Tibial nerve (tissue), 4 donors: ENCODE results near the gene EPN1. TPM values are rescaled to one million over a fixed set of nuclear protein-coding genes. Genes with fewer than 3 reads are reported as not detected.

Source experiments
- DNase-seq, 2 donors: peaks; one replicate each; pipeline ENCODE4 v3.0.0-alpha.2; 2019; ENCODE audit warnings: low spot score in 2 of 2
- H3K27ac ChIP-seq, 4 donors: fragments of 200-600 bp; sonication (generic) in 3 of 4; one replicate each; pipeline ENCODE4 v1.5.1; 2017 to 2019; ENCODE audit warnings: mild to moderate bottlenecking in 1 of 4
- H3K27me3 ChIP-seq, 2 donors: fragments of 200-600 bp; sonication (generic) in 1 of 2; one replicate each; pipeline versions ENCODE4 v1.5.1 to v1.6.0; 2017 to 2019
- H3K36me3 ChIP-seq, 3 donors: fragments of 200-600 bp; sonication (generic); one replicate each; pipeline ENCODE4 v1.5.1; 2018 to 2019
- H3K4me1 ChIP-seq, 4 donors: fragments of 200-600 bp; sonication (generic) in 3 of 4; one replicate each; pipeline ENCODE4 v1.5.1; 2017 to 2019
- H3K4me3 ChIP-seq, 4 donors: fragments of 200-600 bp; sonication (generic) in 3 of 4; one replicate each; pipeline ENCODE4 v1.5.1; 2017 to 2019; ENCODE audit warnings: mild to moderate bottlenecking in 1 of 4, moderate library complexity in 1 of 4
- H3K9me3 ChIP-seq, 4 donors: fragments of 200-600 bp; sonication (generic) in 3 of 4; one replicate each; pipeline ENCODE4 v1.5.1; 2017 to 2019
- CTCF ChIP-seq, 5 experiments: fragments of 200-600 bp in 3 of 5; fragments of 450-650 bp in 2 of 5; sonication (generic) in 3 of 5; IDR thresholded peaks; one replicate each; pipeline ENCODE4 v1.5.1; 2016 to 2019; ENCODE audit warnings: antibody characterized with exemption in 5 of 5, mild to moderate bottlenecking in 3 of 5, moderate library complexity in 2 of 5
- EP300 ChIP-seq, 2 donors: sonication (generic); formaldehyde crosslinking; IDR thresholded peaks; one replicate each; pipeline ENCODE4 v1.6.1; 2017; ENCODE audit warnings: antibody characterized with exemption in 2 of 2, mild to moderate bottlenecking in 1 of 2
- POLR2A ChIP-seq, 2 donors: fragments of 450-650 bp; IDR thresholded peaks; one replicate each; pipeline ENCODE4 v1.6.1; 2017; ENCODE audit warnings: antibody characterized with exemption in 2 of 2, mild to moderate bottlenecking in 2 of 2, moderate library complexity in 2 of 2
- WGBS, 2 donors: methylation state at CpG; one replicate each; pipeline ENCODE4 v1.1.5; 2018; 5-methylcytosine and 5-hydroxymethylcytosine counted together
- total RNA-seq, 4 donors: library from RNA; depleted of rRNA; stranded (reverse); fragments of >200 nt; gene quantifications; one replicate each; pipeline ENCODE4 v1.1.0, GENCODE V29; 2016

Gene EPN1
- total RNA-seq, 4 donors from 2014 or later, result 92.0 to 164 (median 118) TPM

- WGBS, 2 donors, result 56 to 62% methylated on average over 6 of the region's 6 CpGs
- Histone ChIP-seq H3K27me3 (no peaks in the 10 kb centered on the region), H3K9me3 (no peaks in the 10 kb centered on the region), H3K27ac (peak overlapping the region in 2 of 4 donors; percentile 40 to 59), H3K4me1 (peaks cover 0 to 70% (median 41%) of the 10 kb centered on the region in 4 donors), H3K4me3 (peak overlapping the region in 1 of 4 donors; percentile 8), H3K36me3 (peaks cover 0 to 65% (median 32%) of the 10 kb centered on the region in 3 donors)
- TF ChIP-seq CTCF (IDR thresholded peaks at IDR 0.05) (no peak), POLR2A (IDR thresholded peaks at IDR 0.05) (no peak), EP300 (IDR thresholded peaks at IDR 0.05) (no peak)
- no peak for DNase-seq
Observed at GRCh38 chr19:55677572-55678028, 2.6 kb downstream of the EPN1 start.

- WGBS, 2 donors, result 86 to 88% methylated on average over 20 to 21 of the region's 21 CpGs
- Histone ChIP-seq H3K9me3 (no peaks in the 10 kb centered on the region), H3K4me1 (peaks cover 0 to 70% (median 41%) of the 10 kb centered on the region in 4 donors), H3K27ac (peak overlapping the region in 2 of 4 donors; percentile 40 to 59), H3K27me3 (no peaks in the 10 kb centered on the region), H3K36me3 (peaks cover 0 to 69% (median 32%) of the 10 kb centered on the region in 3 donors), H3K4me3 (peak overlapping the region in 1 of 4 donors; percentile 6)
- DNase-seq, result peak in 1 of 2 donors; percentile 16
- no peak for TF ChIP-seq POLR2A (IDR thresholded peaks at IDR 0.05)
- TF ChIP-seq EP300 (IDR thresholded peaks at IDR 0.05), result no peak
- no peak for TF ChIP-seq CTCF (IDR thresholded peaks at IDR 0.05)
Observed at GRCh38 chr19:55678121-55678671, 3.2 kb downstream of the EPN1 start.

GRCh38 chr19:55679343-55680257, 4.6 kb downstream of the EPN1 start:
- Histone ChIP-seq H3K4me3 (no peak overlapping the region), H3K4me1 (peaks cover 0 to 57% (median 35%) of the 10 kb centered on the region in 4 donors), H3K27me3 (no peaks in the 10 kb centered on the region), H3K9me3 (no peaks in the 10 kb centered on the region), H3K27ac (no peak overlapping the region), H3K36me3 (peaks cover 0 to 73% (median 22%) of the 10 kb centered on the region in 3 donors)
- no peak for TF ChIP-seq POLR2A (IDR thresholded peaks at IDR 0.05)
- no peak for TF ChIP-seq CTCF (IDR thresholded peaks at IDR 0.05)
- no peak for TF ChIP-seq EP300 (IDR thresholded peaks at IDR 0.05)
- DNase-seq, result no peak
- WGBS, 2 donors, result 84 to 88% methylated on average over 20 to 24 of the region's 24 CpGs

- Histone ChIP-seq H3K4me3 (no peak overlapping the region), H3K27me3 (no peaks in the 10 kb centered on the region), H3K27ac (no peak overlapping the region), H3K36me3 (peaks cover 0 to 82% (median 27%) of the 10 kb centered on the region in 3 donors), H3K9me3 (no peaks in the 10 kb centered on the region), H3K4me1 (peaks cover 0 to 57% (median 35%) of the 10 kb centered on the region in 4 donors)
- TF ChIP-seq POLR2A (IDR thresholded peaks at IDR 0.05) (no peak), CTCF (IDR thresholded peaks at IDR 0.05) (no peak), EP300 (IDR thresholded peaks at IDR 0.05) (no peak)
- WGBS, 2 donors, result 90 to 96% methylated on average over 16 to 18 of the region's 20 CpGs
- no peak for DNase-seq
Observed at GRCh38 chr19:55680339-55681130, 5.5 kb downstream of the EPN1 start.
